IgD-negative memory B cell (primary cell): ENCODE data around the gene PPP6R2. TPM values are rescaled to one million over a fixed set of nuclear protein-coding genes. Genes with fewer than 3 reads are reported as not detected.
A peak's percentile ranks its signal among the peaks of the same experiment; 100 is the strongest.

Experiments used
- H3K27ac Mint-ChIP-seq, 3 donors: one replicate each; pipeline ENCODE4 v1.8.0; 2020 to 2022; ENCODE audit warnings: mild to moderate bottlenecking in 3 of 3, mixed read lengths in 3 of 3, moderate library complexity in 1 of 3
- H3K27me3 Mint-ChIP-seq: one replicate; pipeline ENCODE4 v1.8.0; 2021; ENCODE audit warnings: mixed read lengths
- H3K36me3 Mint-ChIP-seq: one replicate; pipeline ENCODE4 v1.8.0; 2020; ENCODE audit warnings: mild to moderate bottlenecking, mixed read lengths
- H3K4me1 Mint-ChIP-seq, 3 donors: one replicate each; pipeline ENCODE4 v1.8.0; 2020 to 2022; ENCODE audit warnings: mixed read lengths in 3 of 3, mild to moderate bottlenecking in 1 of 3
- H3K4me3 Mint-ChIP-seq, 4 donors: one replicate each; pipeline ENCODE4 v1.8.0; 2020 to 2022; ENCODE audit warnings: mild to moderate bottlenecking in 4 of 4, mixed read lengths in 4 of 4, moderate library complexity in 3 of 4
- H3K9me3 Mint-ChIP-seq, 3 donors: one replicate each; pipeline ENCODE4 v1.8.0; 2020 to 2021; ENCODE audit warnings: mixed read lengths in 3 of 3, mild to moderate bottlenecking in 1 of 3
- polyA plus RNA-seq: library from polyadenylated mRNA; unstranded; fragments of 300-500 nt; fragmentation: Illumina TruSeq; gene quantifications from one replicate; pipeline ENCODE4 v1.2.3, GENCODE V29; 2021

Gene PPP6R2
- polyA plus RNA-seq, 1 donor from 2014 or later = 27.0 TPM

DNA sequence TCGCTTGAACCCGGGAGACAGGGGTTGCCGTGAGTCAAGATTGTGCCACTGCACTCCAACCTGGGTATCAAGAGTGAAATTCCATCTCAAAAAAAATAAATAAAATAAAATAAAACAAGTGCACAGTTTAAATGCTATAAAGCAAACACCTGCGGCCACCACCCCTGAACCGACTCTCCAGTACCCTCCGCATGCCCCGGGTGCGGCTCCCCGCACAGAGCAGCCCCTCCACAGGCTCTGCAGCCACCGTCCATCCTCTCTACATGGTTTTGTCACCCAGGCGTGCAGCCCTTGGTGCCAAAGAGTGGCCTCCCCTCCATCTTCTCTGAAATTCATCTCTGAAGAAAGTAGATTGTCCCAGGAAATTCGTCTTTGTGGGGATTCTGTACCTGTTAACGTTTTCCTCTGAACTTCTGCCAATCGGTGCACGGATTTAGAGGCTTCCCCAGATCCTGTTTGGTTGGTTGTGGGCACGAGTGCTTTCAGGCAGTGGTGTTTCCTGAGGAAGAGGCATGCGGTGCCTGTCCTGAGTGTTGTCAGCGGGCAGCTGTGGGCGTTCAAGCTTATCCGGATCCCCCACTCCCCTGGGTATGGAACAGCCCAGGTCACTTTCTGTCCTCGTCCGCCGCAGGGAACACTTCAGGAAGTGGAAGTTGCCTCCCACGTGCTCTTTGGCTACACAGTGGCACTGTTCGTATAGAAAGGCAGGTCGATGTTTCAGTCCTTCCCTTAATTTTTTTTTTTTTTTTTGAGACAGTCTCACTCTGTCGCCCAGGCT lies 147.6 kb downstream of the PPP6R2 start:
- H3K4me3 Mint-ChIP-seq = peak overlapping the region; percentile 8 to 79 (median 36)
- H3K27ac Mint-ChIP-seq = peak overlapping the region in 1 of 3 donors; percentile 32
- H3K27me3 Mint-ChIP-seq = peaks cover 4% of the 10 kb centered on the region
- no peaks in the 10 kb centered on the region for H3K9me3 Mint-ChIP-seq
- peaks cover 0 to 7% (median 5%) of the 10 kb centered on the region in 3 donors for H3K4me1 Mint-ChIP-seq
- H3K36me3 Mint-ChIP-seq = no peaks in the 10 kb centered on the region

Other genes starting within 250 kb of the PPP6R2 start
- gene PANX2, start 172.6 kb upstream of the PPP6R2 start, polyA plus RNA-seq = not detected
- 28.0 TPM for gene TRABD, start 157.4 kb upstream of the PPP6R2 start, polyA plus RNA-seq
- gene SELENOO, start 142.3 kb upstream of the PPP6R2 start, polyA plus RNA-seq = 2.3 TPM
- gene TUBGCP6, start 98.3 kb upstream of the PPP6R2 start, polyA plus RNA-seq = 17.0 TPM
- 8.6 TPM for gene HDAC10, start 92.1 kb upstream of the PPP6R2 start, polyA plus RNA-seq
- 0.94 TPM for gene MAPK12, start 81.6 kb upstream of the PPP6R2 start, polyA plus RNA-seq
- 0.59 TPM for gene MAPK11, start 72.9 kb upstream of the PPP6R2 start, polyA plus RNA-seq
- 2.7 TPM for gene PLXNB2, start 35.7 kb upstream of the PPP6R2 start, polyA plus RNA-seq
- 1.2 TPM for gene DENND6B, start 16.3 kb upstream of the PPP6R2 start, polyA plus RNA-seq
- gene SBF1, start 131.7 kb downstream of the PPP6R2 start, polyA plus RNA-seq = 17.5 TPM
- gene ADM2, start 138.2 kb downstream of the PPP6R2 start, polyA plus RNA-seq = 1.5 TPM
- gene MIOX, start 143.5 kb downstream of the PPP6R2 start, polyA plus RNA-seq = not detected
- gene LMF2, start 164.4 kb downstream of the PPP6R2 start, polyA plus RNA-seq = 26.4 TPM
- gene NCAPH2, start 164.9 kb downstream of the PPP6R2 start, polyA plus RNA-seq = 39.4 TPM
- gene SCO2, start 182.3 kb downstream of the PPP6R2 start, polyA plus RNA-seq = 11.8 TPM
- 56.8 TPM for gene TYMP, start 186.7 kb downstream of the PPP6R2 start, polyA plus RNA-seq
- 4.7 TPM for gene KLHDC7B, start 202.6 kb downstream of the PPP6R2 start, polyA plus RNA-seq
- not detected for gene SYCE3, start 219.6 kb downstream of the PPP6R2 start, polyA plus RNA-seq
- 1.6 TPM for gene CPT1B, start 235.1 kb downstream of the PPP6R2 start, polyA plus RNA-seq
- 38.6 TPM for gene CHKB, start 239.5 kb downstream of the PPP6R2 start, polyA plus RNA-seq